B cell (primary cell): ENCODE results near the gene CIC. TPM values are rescaled to one million over a fixed set of nuclear protein-coding genes. Genes with fewer than 3 reads are reported as not detected.

ENCODE experiments used
- ATAC-seq: fragments of 200-7000 bp; cut with Tn5 transposase; one replicate; pipeline ENCODE4 v1.10.0; 2021; ENCODE audit warnings: low read depth, mild to moderate bottlenecking, moderate number of reproducible peaks, moderate library complexity
- CTCF ChIA-PET: fragments of 350-600 bp; sonication (Branson Sonifier 250); formaldehyde crosslinking; loops from one replicate; lab custom pipeline; 2021; ENCODE audit warnings: antibody characterized with exemption, inconsistent platforms; lab: Charles Lee
- POLR2A ChIA-PET: fragments of 350-600 bp; sonication (Branson Sonifier 250); formaldehyde crosslinking; loops from one replicate; lab custom pipeline; 2021; ENCODE audit warnings: antibody characterized with exemption; lab: Charles Lee
- DNase-seq: peaks from one replicate; pipeline ENCODE4 v3.0.0; 2013
- H2AFZ ChIP-seq: 2 replicates; pipeline ENCODE4 v1.6.1; 2012; ENCODE audit warnings: mild to moderate bottlenecking, low read depth, low read length; ENCODE audit not compliant: insufficient read depth, poor library complexity, severe bottlenecking
- H3K27ac ChIP-seq, 2 donors: 1 replicate in 1 of 2; 2 replicates in 1 of 2; pipeline ENCODE4 v1.5.1; 2012 to 2013; ENCODE audit warnings: low read length in 2 of 2, mild to moderate bottlenecking in 2 of 2, moderate library complexity in 1 of 2
- H3K27me3 ChIP-seq, 4 experiments: fragments of 200-600 bp in 1 of 4; sonication (generic) in 1 of 4; replicated peaks in 1 of 4; 1 replicate in 2 of 4; 2 replicates in 2 of 4; pipeline versions ENCODE4 v1.6.1 to v1.7.0; 2013 to 2016; ENCODE audit warnings: low read length in 3 of 4, mild to moderate bottlenecking in 2 of 4, mixed read lengths in 1 of 4, moderate library complexity in 1 of 4; ENCODE audit not compliant: insufficient read depth in 4 of 4, control insufficient read depth in 3 of 4; ENCODE audit errors: control extremely low read depth in 1 of 4
- H3K36me3 ChIP-seq, 2 experiments: replicated peaks in 1 of 2; 1 replicate in 1 of 2; 2 replicates in 1 of 2; pipeline versions ENCODE4 v1.6.1 to v1.7.1; 2013; ENCODE audit warnings: low read length in 1 of 2; ENCODE audit not compliant: insufficient read depth in 2 of 2, control insufficient read depth in 1 of 2; ENCODE audit errors: control extremely low read depth in 1 of 2, extremely low read depth in 1 of 2
- H3K4me1 ChIP-seq, 2 donors: fragments of 200-600 bp in 1 of 2; sonication (generic) in 1 of 2; 1 replicate in 1 of 2; 2 replicates in 1 of 2; pipeline versions ENCODE4 v1.5.1 to v1.6.1; 2013 to 2017; ENCODE audit warnings: low read length in 2 of 2; ENCODE audit not compliant: control insufficient read depth in 2 of 2, insufficient read depth in 2 of 2
- H3K4me2 ChIP-seq: replicated peaks from 2 replicates; pipeline ENCODE3; 2012; ENCODE audit warnings: mild to moderate bottlenecking, low read depth, low read length; ENCODE audit not compliant: poor library complexity, severe bottlenecking
- H3K4me3 ChIP-seq, 5 experiments: fragments of 200-600 bp in 1 of 5; sonication (generic) in 1 of 5; 1 replicate in 3 of 5; 2 replicates in 2 of 5; pipeline versions ENCODE4 v1.5.1 to v1.7.0; 2011 to 2016; ENCODE audit warnings: low read length in 4 of 5, mild to moderate bottlenecking in 4 of 5, low read depth in 2 of 5, control low read depth in 1 of 5, moderate library complexity in 1 of 5; ENCODE audit not compliant: insufficient read depth in 1 of 5; ENCODE audit errors: control extremely low read depth in 1 of 5, extremely low read depth in 1 of 5
- H3K79me2 ChIP-seq: fragments of 200-600 bp; sonication (generic); one replicate; pipeline ENCODE4 v1.6.0; 2016; ENCODE audit warnings: low read length; ENCODE audit not compliant: control insufficient read depth, insufficient read depth
- H3K9ac ChIP-seq: fragments of 200-600 bp; sonication (generic); 2 replicates; pipeline ENCODE4 v1.6.1; 2017; ENCODE audit warnings: mild to moderate bottlenecking, low read length, moderate library complexity
- H3K9me3 ChIP-seq, 3 donors: one replicate each; pipeline versions ENCODE4 v1.6.1 to v1.7.1; 2013; ENCODE audit warnings: low read length in 2 of 3; ENCODE audit not compliant: control insufficient read depth in 2 of 3, insufficient read depth in 1 of 3; ENCODE audit errors: control extremely low read depth in 1 of 3
- H4K20me1 ChIP-seq: 2 replicates; pipeline ENCODE4 v1.6.0; 2012; ENCODE audit warnings: mild to moderate bottlenecking, low read length; ENCODE audit not compliant: insufficient read depth, control insufficient read depth, poor library complexity, severe bottlenecking
- H3K27ac Mint-ChIP-seq: one replicate; pipeline ENCODE4 v1.8.0; 2021; ENCODE audit warnings: mixed read lengths
- H3K27me3 Mint-ChIP-seq: one replicate; pipeline ENCODE4 v1.8.0; 2021; ENCODE audit warnings: mixed read lengths
- H3K4me1 Mint-ChIP-seq: one replicate; pipeline ENCODE4 v1.8.0; 2021; ENCODE audit warnings: mixed read lengths
- H3K4me3 Mint-ChIP-seq: one replicate; pipeline ENCODE4 v1.8.0; 2021; ENCODE audit warnings: mixed read lengths
- H3K9me3 Mint-ChIP-seq: one replicate; pipeline ENCODE4 v1.8.0; 2022; ENCODE audit warnings: mixed read lengths; ENCODE audit not compliant: insufficient read depth
- CTCF ChIP-seq: fragments of 200-600 bp; IDR thresholded peaks from one replicate; pipeline ENCODE4 v1.8.0; 2022; ENCODE audit warnings: antibody characterized with exemption, mild to moderate bottlenecking
- EZH2 ChIP-seq: IDR thresholded peaks from 2 replicates; pipeline ENCODE4 v1.6.1; 2012; ENCODE audit warnings: borderline replicate concordance, low read depth, mild to moderate bottlenecking, moderate library complexity, low read length; ENCODE audit not compliant: insufficient read depth, poor library complexity, severe bottlenecking
- WGBS: methylation state at CpG from one replicate; pipeline ENCODE4 v1.1.5; 2013; ENCODE audit warnings: missing lambda C conversion rate; ENCODE audit not compliant: insufficient coverage; 5-methylcytosine and 5-hydroxymethylcytosine counted together
- intact Hi-C: fragments of 100-400 bp; cut with micrococcal nuclease; formaldehyde crosslinking; loops from one replicate; pipeline ENCODE4 v1.10.0; 2022
- polyA plus RNA-seq: library from polyadenylated mRNA; depleted of rRNA; stranded (reverse); fragments of >200 nt; gene quantifications from 2 replicates; pipeline ENCODE4 v1.2.3, GENCODE V29; 2012
- total RNA-seq, 2 donors: library from RNA; stranded (reverse); fragments of 120-200 nt in 1 of 2; gene quantifications; 1 replicate in 1 of 2; 2 replicates in 1 of 2; pipeline versions ENCODE4 v1.2.3 to v1.2.4, GENCODE V29; 2013 to 2022

The CIC gene
- total and polyA plus RNA-seq, 2 donors (not counting 1 experiment from before 2014, with no cell fraction given): 75.7 to 119 TPM

DNA sequence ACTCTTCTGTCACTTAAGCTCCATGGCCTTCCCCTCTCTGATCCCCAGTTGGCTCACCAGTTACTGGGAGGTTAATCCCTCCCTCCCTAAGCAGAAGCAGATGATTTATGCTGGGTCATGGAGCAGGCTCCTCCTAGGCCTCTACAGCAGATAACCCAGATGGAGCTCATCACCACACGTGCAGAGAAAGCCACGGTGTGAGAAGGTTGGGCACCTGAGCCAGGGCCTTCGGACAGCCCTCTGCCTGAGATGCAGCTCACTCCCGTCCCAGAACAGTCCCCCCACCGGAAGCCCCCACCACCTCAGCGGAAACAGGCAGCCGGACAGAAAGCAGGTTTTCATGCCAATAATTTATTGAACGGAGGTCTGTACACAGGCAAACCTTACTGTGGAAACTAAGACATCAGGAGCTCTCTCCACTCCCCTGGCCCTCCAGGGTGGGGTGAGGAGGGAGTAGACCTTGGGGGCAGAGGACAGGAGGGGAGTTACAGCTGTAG is 39.1 kb upstream of the CIC start:
- H3K27ac Mint-ChIP-seq: no peak overlapping the region
- DNase-seq (no peak), ATAC-seq (no peak)
- no peak overlapping the region for H3K27ac ChIP-seq
- no peak overlapping the region for H3K9ac ChIP-seq
- no peak for TF ChIP-seq EZH2
- no peak for TF ChIP-seq CTCF
- H3K27me3 Mint-ChIP-seq: no peaks in the 10 kb centered on the region
- no peaks in the 10 kb centered on the region for H3K9me3 Mint-ChIP-seq
- H3K36me3 ChIP-seq: peaks cover 2 to 76% of the 10 kb centered on the region in 2 experiments
- ChIA-PET POLR2A (no interaction called here), CTCF (no interaction called here)
- no peak overlapping the region for H3K4me3 Mint-ChIP-seq
- no peaks in the 10 kb centered on the region for H3K9me3 ChIP-seq
- H3K4me1 ChIP-seq: no peaks in the 10 kb centered on the region
- peaks cover 88% of the 10 kb centered on the region for H4K20me1 ChIP-seq
- intact Hi-C loops: no loop called here
- H3K4me2 ChIP-seq: no peak overlapping the region
- H3K27me3 ChIP-seq: no peaks in the 10 kb centered on the region
- H3K79me2 ChIP-seq: peaks cover 29% of the 10 kb centered on the region
- no peak overlapping the region for H3K4me3 ChIP-seq
- H3K4me1 Mint-ChIP-seq: peaks cover 6% of the 10 kb centered on the region
- WGBS: 70% methylated on average over 3 of the region's 8 CpGs
- no peak overlapping the region for H2AFZ ChIP-seq

DNA sequence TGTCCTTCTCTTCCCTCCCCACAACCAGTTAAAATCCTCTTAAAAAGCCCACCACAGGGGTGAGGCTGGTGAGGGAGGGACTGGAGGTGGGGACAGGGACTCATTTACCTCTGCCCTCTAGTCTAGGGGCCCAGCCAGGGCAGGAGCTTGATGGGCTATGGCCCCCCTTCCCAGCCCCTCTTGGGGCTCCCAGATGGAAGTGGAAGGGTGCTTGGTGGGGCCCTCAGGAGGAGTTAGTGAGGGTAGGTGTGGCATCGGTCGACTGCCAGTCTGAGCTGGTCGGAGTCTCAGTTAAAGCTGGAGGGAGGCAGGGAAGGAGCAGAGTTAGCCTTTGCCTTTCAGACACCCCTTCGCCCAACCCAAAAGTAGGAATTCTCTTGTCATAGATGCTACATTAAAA is 38.5 kb upstream of the CIC start:
- H4K20me1 ChIP-seq: peaks cover 90% of the 10 kb centered on the region
- H3K27me3 Mint-ChIP-seq: no peaks in the 10 kb centered on the region
- no peak overlapping the region for H3K4me3 Mint-ChIP-seq

More for the DNA sequence above, 38.5 kb upstream of the CIC start:
- TF ChIP-seq CTCF (no peak), EZH2 (no peak)
- Histone ChIP-seq H3K36me3 (peaks cover 3 to 78% of the 10 kb centered on the region in 2 experiments), H3K4me1 (no peaks in the 10 kb centered on the region), H3K27me3 (no peaks in the 10 kb centered on the region), H2AFZ (no peak overlapping the region), H3K4me3 (no peak overlapping the region), H3K9me3 (no peaks in the 10 kb centered on the region), H3K9ac (no peak overlapping the region), H3K79me2 (peaks cover 30% of the 10 kb centered on the region), H3K4me2 (no peak overlapping the region), H3K27ac (no peak overlapping the region)
- no peak for DNase-seq
- CTCF ChIA-PET: no interaction called here
- no peak overlapping the region for H3K27ac Mint-ChIP-seq
- ATAC-seq: no peak
- peaks cover 6% of the 10 kb centered on the region for H3K4me1 Mint-ChIP-seq
- intact Hi-C loops: no loop called here
- POLR2A ChIA-PET: no interaction called here
- no peaks in the 10 kb centered on the region for H3K9me3 Mint-ChIP-seq
- WGBS: 86% methylated on average over 3 of the region's 4 CpGs
